ENCODE results near the gene MED23.
A peak's percentile ranks its signal among the peaks of the same experiment; 100 is the strongest.
"Not testable (repeated sequence)": the region's sequence is repeated elsewhere in the genome, so short reads cannot be mapped to it uniquely, and the experiment has no call there.

MED23 gene

DNA sequence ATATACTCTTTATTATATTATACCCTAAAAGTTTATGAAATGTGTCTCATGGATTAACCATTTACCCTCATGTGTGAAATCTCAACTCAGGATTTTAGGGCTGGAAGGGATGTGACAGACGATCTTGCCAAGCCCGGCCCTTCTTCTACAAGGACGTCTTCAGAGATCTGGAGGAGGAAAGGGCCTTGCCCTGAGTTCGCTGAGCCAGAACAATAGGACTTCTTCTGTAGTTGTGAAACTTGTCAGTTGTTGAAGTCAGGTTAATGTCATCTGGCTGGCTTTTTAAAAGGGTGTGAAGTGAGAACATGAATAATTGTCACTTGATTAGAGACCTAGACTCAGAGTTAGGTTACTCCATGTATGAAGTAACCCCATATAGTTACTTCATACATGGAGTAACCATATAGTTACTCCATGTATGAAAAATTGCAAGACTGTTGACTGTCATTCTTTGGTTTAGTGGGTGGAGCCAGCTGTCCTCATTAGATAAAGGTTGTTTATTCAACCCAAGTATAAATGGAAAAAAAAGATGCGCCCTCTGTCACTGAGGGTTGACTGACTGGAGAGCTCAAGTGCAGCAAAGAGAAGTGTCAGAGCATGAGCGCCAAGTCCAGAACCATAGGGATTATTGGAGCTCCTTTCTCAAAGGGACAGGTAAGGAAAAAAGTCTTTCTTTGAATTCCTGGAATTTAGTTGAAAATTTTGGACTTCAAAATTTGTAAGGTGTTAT, 55.2 kb downstream of the MED23 start, which contains the start of gene ARG1:
TSS of gene ARG1 (plus strand) at position 541 of the 730 bp plus-strand sequence. CDS start at position 598, 57 bp downstream.
- DNase-seq (ENCODE audit: low spot score), result no peak

GRCh38 chr6:131568726-131569125, 59.3 kb downstream of the MED23 start:
- no peak for DNase-seq (ENCODE audit: low spot score)

- peak; percentile 26 for DNase-seq (ENCODE audit: low spot score)
Observed at GRCh38 chr6:131565056-131565455, 63.0 kb downstream of the MED23 start.

DNA sequence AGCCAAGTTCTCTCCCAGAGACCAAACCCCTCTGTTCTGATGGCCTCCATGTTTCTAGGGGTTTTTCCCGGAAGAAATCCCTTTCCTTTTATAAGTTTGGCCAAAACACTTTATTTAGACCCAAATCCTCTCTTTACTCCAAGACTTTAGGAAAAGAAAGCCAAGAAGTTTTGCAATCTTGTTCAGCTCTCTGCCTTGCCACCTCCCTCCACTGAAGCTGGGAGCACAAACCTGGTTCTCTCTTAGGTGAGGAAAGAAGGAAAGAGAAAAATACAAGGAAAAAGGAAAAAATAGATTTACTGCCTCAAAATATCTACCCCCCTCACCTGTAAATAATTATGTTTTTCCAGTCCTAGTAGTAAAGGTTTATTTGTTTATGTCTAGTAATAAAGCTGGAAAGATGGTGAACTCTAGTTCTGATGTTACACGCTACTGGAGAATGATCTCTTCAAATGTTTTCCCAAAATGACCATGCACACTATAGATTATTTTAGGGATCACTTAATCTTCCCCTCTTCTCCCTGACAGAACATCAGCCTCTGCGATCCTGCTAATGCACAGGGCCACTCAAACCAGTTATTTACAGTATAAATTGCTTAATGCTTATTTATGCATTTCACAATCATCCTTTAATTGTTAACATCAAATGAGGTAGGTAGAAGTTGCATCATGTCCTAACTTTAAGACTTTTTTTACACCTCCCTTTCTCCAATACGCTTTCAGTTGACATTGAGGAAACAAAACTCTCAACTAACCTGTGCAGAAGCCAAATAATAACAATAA, 65.9 kb downstream of the MED23 start:
- DNase-seq (ENCODE audit: low spot score), result no peak

DNA sequence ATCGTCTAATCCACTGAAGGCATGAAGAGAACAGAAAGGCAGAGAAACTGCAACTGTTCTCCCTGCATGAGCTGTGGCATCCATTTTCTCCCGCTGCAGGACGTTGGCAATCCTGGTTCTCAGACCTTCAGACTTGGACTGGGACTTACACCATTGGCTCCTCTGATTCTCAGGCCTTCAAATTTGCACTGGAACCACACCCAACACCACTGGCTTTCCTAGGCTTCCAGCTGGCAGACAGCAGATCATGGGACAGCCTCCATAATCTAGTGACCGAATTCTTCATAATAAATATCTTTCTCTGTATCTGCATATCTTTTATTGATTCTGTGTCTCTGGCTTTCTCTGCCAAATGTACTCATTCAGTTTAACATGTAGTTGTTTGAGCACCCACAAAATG, 69.1 kb downstream of the MED23 start:
- no peak for DNase-seq (ENCODE audit: low spot score)

GRCh38 chr6:131555992-131556391, 72.0 kb downstream of the MED23 start:
- no peak for DNase-seq (ENCODE audit: low spot score)

DNA sequence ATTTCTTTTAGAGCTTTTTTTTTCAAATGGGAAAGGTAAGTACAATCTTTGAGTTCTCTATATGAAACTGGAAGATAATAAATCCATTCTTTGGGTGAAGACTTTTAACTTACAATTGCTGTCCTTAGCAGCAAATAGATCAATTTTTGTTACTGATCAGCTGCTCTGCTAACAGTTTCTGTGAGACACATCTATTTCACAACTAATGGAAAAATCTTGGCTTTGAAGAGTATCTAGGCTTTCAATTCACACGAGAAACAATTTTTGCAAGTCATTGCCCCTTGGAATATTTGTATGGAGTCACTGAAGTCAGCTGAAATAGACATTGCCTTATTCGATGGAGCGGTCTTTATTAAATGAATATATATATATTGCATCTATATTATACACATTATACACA, 75.5 kb downstream of the MED23 start:
- no peak for DNase-seq (ENCODE audit: low spot score)

- DNase-seq (ENCODE audit: low spot score), result no peak
Observed at GRCh38 chr6:131551902-131552301, 76.1 kb downstream of the MED23 start.

- DNase-seq (ENCODE audit: low spot score), result no peak
Observed at GRCh38 chr6:131549811-131550210, 78.2 kb downstream of the MED23 start.

- no peak for DNase-seq (ENCODE audit: low spot score)
Observed at GRCh38 chr6:131548441-131548840, 79.6 kb downstream of the MED23 start.

GRCh38 chr6:131547488-131547887, 80.6 kb downstream of the MED23 start:
- no peak for DNase-seq (ENCODE audit: low spot score)

DNA sequence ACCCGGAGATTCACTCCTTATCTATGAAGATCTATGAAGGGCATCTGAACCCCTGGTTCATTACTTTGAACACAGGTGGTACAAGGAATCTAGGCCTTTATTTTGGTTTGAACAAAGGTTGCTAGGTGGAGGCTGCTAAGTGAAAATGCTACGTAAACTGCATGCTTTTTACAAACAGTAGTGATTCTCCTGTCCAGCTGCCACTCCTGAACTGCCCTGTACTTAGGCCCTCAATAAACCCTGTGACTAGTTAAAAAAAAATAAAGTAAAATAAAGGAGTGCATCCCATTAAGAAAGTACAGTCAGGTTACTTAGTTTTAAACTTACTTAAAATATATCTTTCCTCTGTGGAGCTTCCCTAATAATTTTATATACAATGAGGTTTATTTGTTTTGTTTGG, 82.7 kb downstream of the MED23 start:
- DNase-seq (ENCODE audit: low spot score), result no peak

- DNase-seq (ENCODE audit: low spot score), result not testable (repeated sequence)
Observed at GRCh38 chr6:131538615-131539014, 89.4 kb downstream of the MED23 start.

GRCh38 chr6:131532580-131533039, 95.4 kb downstream of the MED23 start:
- no peak for DNase-seq (ENCODE audit: low spot score)

- not testable (repeated sequence) for DNase-seq (ENCODE audit: low spot score)
Observed at GRCh38 chr6:131531681-131532080, 96.4 kb downstream of the MED23 start.

- not testable (repeated sequence) for DNase-seq (ENCODE audit: low spot score)
Observed at GRCh38 chr6:131530936-131531335, 97.1 kb downstream of the MED23 start.

- DNase-seq (ENCODE audit: low spot score), result no peak
Observed at GRCh38 chr6:131524695-131525336, 103.2 kb downstream of the MED23 start.

GRCh38 chr6:131523988-131524673, 103.9 kb downstream of the MED23 start:
- no peak for DNase-seq (ENCODE audit: low spot score)

Measured in NAMALWA (cell line).